B cell (primary cell): ENCODE results near the gene SH3TC1. TPM values are rescaled to one million over a fixed set of nuclear protein-coding genes. Genes with fewer than 3 reads are reported as not detected.

Experiments
- ATAC-seq: fragments of 200-7000 bp; cut with Tn5 transposase; one replicate; pipeline ENCODE4 v1.10.0; 2021; ENCODE audit warnings: low read depth, mild to moderate bottlenecking, moderate number of reproducible peaks, moderate library complexity
- CTCF ChIA-PET: fragments of 350-600 bp; sonication (Branson Sonifier 250); formaldehyde crosslinking; loops from one replicate; lab custom pipeline; 2021; ENCODE audit warnings: antibody characterized with exemption, inconsistent platforms; lab: Charles Lee
- POLR2A ChIA-PET: fragments of 350-600 bp; sonication (Branson Sonifier 250); formaldehyde crosslinking; loops from one replicate; lab custom pipeline; 2021; ENCODE audit warnings: antibody characterized with exemption; lab: Charles Lee
- DNase-seq: peaks from one replicate; pipeline ENCODE4 v3.0.0; 2013
- H2AFZ ChIP-seq: 2 replicates; pipeline ENCODE4 v1.6.1; 2012; ENCODE audit warnings: mild to moderate bottlenecking, low read depth, low read length; ENCODE audit not compliant: insufficient read depth, poor library complexity, severe bottlenecking
- H3K27ac ChIP-seq, 2 donors: 1 replicate in 1 of 2; 2 replicates in 1 of 2; pipeline ENCODE4 v1.5.1; 2012 to 2013; ENCODE audit warnings: low read length in 2 of 2, mild to moderate bottlenecking in 2 of 2, moderate library complexity in 1 of 2
- H3K27me3 ChIP-seq, 4 experiments: fragments of 200-600 bp in 1 of 4; sonication (generic) in 1 of 4; replicated peaks in 1 of 4; 1 replicate in 2 of 4; 2 replicates in 2 of 4; pipeline versions ENCODE4 v1.6.1 to v1.7.0; 2013 to 2016; ENCODE audit warnings: low read length in 3 of 4, mild to moderate bottlenecking in 2 of 4, mixed read lengths in 1 of 4, moderate library complexity in 1 of 4; ENCODE audit not compliant: insufficient read depth in 4 of 4, control insufficient read depth in 3 of 4; ENCODE audit errors: control extremely low read depth in 1 of 4
- H3K36me3 ChIP-seq, 2 experiments: replicated peaks in 1 of 2; 1 replicate in 1 of 2; 2 replicates in 1 of 2; pipeline versions ENCODE4 v1.6.1 to v1.7.1; 2013; ENCODE audit warnings: low read length in 1 of 2; ENCODE audit not compliant: insufficient read depth in 2 of 2, control insufficient read depth in 1 of 2; ENCODE audit errors: control extremely low read depth in 1 of 2, extremely low read depth in 1 of 2
- H3K4me1 ChIP-seq, 2 donors: fragments of 200-600 bp in 1 of 2; sonication (generic) in 1 of 2; 1 replicate in 1 of 2; 2 replicates in 1 of 2; pipeline versions ENCODE4 v1.5.1 to v1.6.1; 2013 to 2017; ENCODE audit warnings: low read length in 2 of 2; ENCODE audit not compliant: control insufficient read depth in 2 of 2, insufficient read depth in 2 of 2
- H3K4me2 ChIP-seq: replicated peaks from 2 replicates; pipeline ENCODE3; 2012; ENCODE audit warnings: mild to moderate bottlenecking, low read depth, low read length; ENCODE audit not compliant: poor library complexity, severe bottlenecking
- H3K4me3 ChIP-seq, 5 experiments: fragments of 200-600 bp in 1 of 5; sonication (generic) in 1 of 5; 1 replicate in 3 of 5; 2 replicates in 2 of 5; pipeline versions ENCODE4 v1.5.1 to v1.7.0; 2011 to 2016; ENCODE audit warnings: low read length in 4 of 5, mild to moderate bottlenecking in 4 of 5, low read depth in 2 of 5, control low read depth in 1 of 5, moderate library complexity in 1 of 5; ENCODE audit not compliant: insufficient read depth in 1 of 5; ENCODE audit errors: control extremely low read depth in 1 of 5, extremely low read depth in 1 of 5
- H3K79me2 ChIP-seq: fragments of 200-600 bp; sonication (generic); one replicate; pipeline ENCODE4 v1.6.0; 2016; ENCODE audit warnings: low read length; ENCODE audit not compliant: control insufficient read depth, insufficient read depth
- H3K9ac ChIP-seq: fragments of 200-600 bp; sonication (generic); 2 replicates; pipeline ENCODE4 v1.6.1; 2017; ENCODE audit warnings: mild to moderate bottlenecking, low read length, moderate library complexity
- H3K9me3 ChIP-seq, 3 donors: one replicate each; pipeline versions ENCODE4 v1.6.1 to v1.7.1; 2013; ENCODE audit warnings: low read length in 2 of 3; ENCODE audit not compliant: control insufficient read depth in 2 of 3, insufficient read depth in 1 of 3; ENCODE audit errors: control extremely low read depth in 1 of 3
- H4K20me1 ChIP-seq: 2 replicates; pipeline ENCODE4 v1.6.0; 2012; ENCODE audit warnings: mild to moderate bottlenecking, low read length; ENCODE audit not compliant: insufficient read depth, control insufficient read depth, poor library complexity, severe bottlenecking
- H3K27ac Mint-ChIP-seq: one replicate; pipeline ENCODE4 v1.8.0; 2021; ENCODE audit warnings: mixed read lengths
- H3K27me3 Mint-ChIP-seq: one replicate; pipeline ENCODE4 v1.8.0; 2021; ENCODE audit warnings: mixed read lengths
- H3K4me1 Mint-ChIP-seq: one replicate; pipeline ENCODE4 v1.8.0; 2021; ENCODE audit warnings: mixed read lengths
- H3K4me3 Mint-ChIP-seq: one replicate; pipeline ENCODE4 v1.8.0; 2021; ENCODE audit warnings: mixed read lengths
- H3K9me3 Mint-ChIP-seq: one replicate; pipeline ENCODE4 v1.8.0; 2022; ENCODE audit warnings: mixed read lengths; ENCODE audit not compliant: insufficient read depth
- CTCF ChIP-seq: fragments of 200-600 bp; IDR thresholded peaks from one replicate; pipeline ENCODE4 v1.8.0; 2022; ENCODE audit warnings: antibody characterized with exemption, mild to moderate bottlenecking
- EZH2 ChIP-seq: IDR thresholded peaks from 2 replicates; pipeline ENCODE4 v1.6.1; 2012; ENCODE audit warnings: borderline replicate concordance, low read depth, mild to moderate bottlenecking, moderate library complexity, low read length; ENCODE audit not compliant: insufficient read depth, poor library complexity, severe bottlenecking
- WGBS: methylation state at CpG from one replicate; pipeline ENCODE4 v1.1.5; 2013; ENCODE audit warnings: missing lambda C conversion rate; ENCODE audit not compliant: insufficient coverage; 5-methylcytosine and 5-hydroxymethylcytosine counted together
- intact Hi-C: fragments of 100-400 bp; cut with micrococcal nuclease; formaldehyde crosslinking; loops from one replicate; pipeline ENCODE4 v1.10.0; 2022
- polyA plus RNA-seq: library from polyadenylated mRNA; depleted of rRNA; stranded (reverse); fragments of >200 nt; gene quantifications from 2 replicates; pipeline ENCODE4 v1.2.3, GENCODE V29; 2012
- total RNA-seq, 2 donors: library from RNA; stranded (reverse); fragments of 120-200 nt in 1 of 2; gene quantifications; 1 replicate in 1 of 2; 2 replicates in 1 of 2; pipeline versions ENCODE4 v1.2.3 to v1.2.4, GENCODE V29; 2013 to 2022

SH3TC1 gene
- total and polyA plus RNA-seq, 2 donors (not counting 1 experiment from before 2014, with no cell fraction given): 63.8 to 388 TPM

GRCh38 chr4:8199594-8200301 is 658 bp downstream of the SH3TC1 start:
- intact Hi-C loops: loop anchor here (1.0 to 10.0 kb wide), 7 partner anchors 7 to 355 kb away; partner anchors contain the start of genes ABLIM2 and AFAP1
- peaks cover 32% of the 10 kb centered on the region for H4K20me1 ChIP-seq

GRCh38 chr4:8200302-8200975 is 1.3 kb downstream of the SH3TC1 start:
- H3K27me3 ChIP-seq: no peaks in the 10 kb centered on the region
- H3K36me3 ChIP-seq: peaks cover 0 to 4% of the 10 kb centered on the region in 2 experiments
- ChIA-PET POLR2A (interaction anchor here (0.7 to 7.7 kb wide), 9 partner anchors 9 to 50 kb away, joined by 3 to 50 read pairs (median 4); no protein-coding TSS in a partner anchor), CTCF (interaction anchor here (1.3 to 4.4 kb wide), 8 partner anchors 24 to 42 kb away, joined by 3 to 43 read pairs (median 14); no protein-coding TSS in a partner anchor)
- H3K9ac ChIP-seq: peak overlapping the region; percentile 85
- peaks cover 48 to 69% of the 10 kb centered on the region in 2 donors for H3K4me1 ChIP-seq
- Mint-ChIP-seq H3K4me3 (peak overlapping the region; percentile 100), H3K4me1 (peaks cover 71% of the 10 kb centered on the region), H3K27me3 (no peaks in the 10 kb centered on the region), H3K9me3 (no peaks in the 10 kb centered on the region), H3K27ac (peak overlapping the region; percentile 100)
- H4K20me1 ChIP-seq: peaks cover 39% of the 10 kb centered on the region
- H3K27ac ChIP-seq: peak overlapping the region; percentile 80 to 91
- ATAC-seq (peak; percentile 35), DNase-seq (peak; percentile 79)
- peaks cover 58% of the 10 kb centered on the region for H3K79me2 ChIP-seq
- intact Hi-C loops: loop anchor here (1.0 to 2.0 kb wide), 5 partner anchors 8 to 42 kb away; partner anchors contain the start of gene ABLIM2
- TF ChIP-seq EZH2 (no peak), CTCF (no peak)
- H3K9me3 ChIP-seq: no peaks in the 10 kb centered on the region
- H3K4me3 ChIP-seq: peak overlapping the region; percentile 39 to 96 (median 85)
- 2% methylated on average over 29 of the region's 30 CpGs for WGBS
- peak overlapping the region; percentile 52 for H2AFZ ChIP-seq
- H3K4me2 ChIP-seq: peak overlapping the region; percentile 95

More at GRCh38 chr4:8199594-8200301, 658 bp downstream of the SH3TC1 start:
- Mint-ChIP-seq H3K4me3 (peak overlapping the region; percentile 100), H3K4me1 (peaks cover 67% of the 10 kb centered on the region), H3K27ac (peak overlapping the region; percentile 100), H3K27me3 (no peaks in the 10 kb centered on the region), H3K9me3 (no peaks in the 10 kb centered on the region)
- POLR2A ChIA-PET: interaction anchor here (0.7 to 7.7 kb wide), 14 partner anchors 8 to 59 kb away, joined by 3 to 50 read pairs (median 6); partner anchors contain the start of gene ABLIM2
- peak overlapping the region; percentile 80 to 91 for H3K27ac ChIP-seq
- H3K9ac ChIP-seq: peak overlapping the region; percentile 85
- H3K27me3 ChIP-seq: no peaks in the 10 kb centered on the region
- peak overlapping the region; percentile 71 for H2AFZ ChIP-seq
- no peaks in the 10 kb centered on the region for H3K9me3 ChIP-seq
- 1% methylated on average over 26 of the region's 26 CpGs for WGBS
- H3K4me2 ChIP-seq: peak overlapping the region; percentile 95
- CTCF ChIA-PET: interaction anchor here (1.2 to 4.1 kb wide), 12 partner anchors 11 to 229 kb away, joined by 3 to 43 read pairs (median 6); partner anchors contain the start of gene ABLIM2
- no peak for DNase-seq
- H3K4me3 ChIP-seq: peak overlapping the region; percentile 39 to 96 (median 85)
- H3K4me1 ChIP-seq: peaks cover 42 to 62% of the 10 kb centered on the region in 2 donors
- ATAC-seq: no peak
- peaks cover 0 to under 1% of the 10 kb centered on the region in 2 experiments for H3K36me3 ChIP-seq
- no peak for TF ChIP-seq EZH2
- peaks cover 57% of the 10 kb centered on the region for H3K79me2 ChIP-seq
